ENCODE data around the gene TULP4. TPM values are rescaled to one million over a fixed set of nuclear protein-coding genes. Genes with fewer than 3 reads are reported as not detected.

Gene TULP4
- total and polyA plus RNA-seq, 2 of the 8 experiments (the other 6 are each of a cell fraction or from before 2014, with no cell fraction given) = 7.7 to 51.6 TPM

DNA sequence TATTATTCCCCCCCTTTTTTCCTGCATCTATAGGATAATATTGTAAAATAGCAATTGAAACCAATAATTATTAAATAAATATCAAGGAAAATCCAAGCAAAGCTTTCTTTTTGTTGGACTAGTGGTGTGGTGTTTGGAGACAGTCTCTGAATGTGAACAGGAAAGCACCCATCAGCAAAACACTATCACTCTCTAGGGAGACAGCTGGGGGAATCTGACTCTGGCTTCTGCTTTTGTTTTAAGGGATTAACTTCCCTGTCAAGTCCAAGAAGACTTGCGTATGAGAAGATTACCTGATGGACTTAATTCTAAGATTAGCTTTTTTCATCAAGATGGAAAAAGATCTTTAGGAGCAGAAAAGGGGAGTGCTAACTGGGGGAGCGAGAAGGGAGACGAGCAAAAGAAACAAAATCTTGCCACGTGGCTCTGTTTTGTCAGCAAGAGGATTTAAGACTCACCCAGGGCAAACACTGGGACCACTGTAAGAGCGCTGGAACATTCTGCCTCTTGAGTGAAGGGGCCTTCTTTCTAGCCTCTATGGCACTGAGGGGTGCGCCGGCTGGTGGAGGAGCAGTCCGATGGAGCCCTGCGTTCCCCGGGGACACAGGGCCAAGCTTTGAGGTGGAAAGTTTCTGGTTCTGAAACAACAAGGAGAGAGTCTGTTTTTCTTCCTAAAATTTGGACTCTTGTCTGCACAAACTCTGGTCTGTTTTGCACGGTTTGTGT lies 570 bp downstream of the TULP4 start:
- no peak overlapping the region for H4K5ac ChIP-seq (ENCODE audit: insufficient read length, low read depth, low read length)
- H3K79me1 ChIP-seq (ENCODE audit: low read depth, low read length) = no peaks in the 10 kb centered on the region
- H3K9me3 ChIP-seq (ENCODE audit: insufficient read depth in 2 of 2, low read depth in 1 of 2, low read length in 1 of 2) = peaks cover 0 to 5% of the 10 kb centered on the region in 2 experiments; a peak in 2 of 4 replicates
- H2BK5ac ChIP-seq (ENCODE audit: low read depth, low read length) = no peak overlapping the region
- no peak overlapping the region for H3K23ac ChIP-seq (ENCODE audit: insufficient read length)
- H4K20me1 ChIP-seq (replicated peaks in 1 of 2; ENCODE audit: control insufficient read depth in 1 of 2, insufficient read depth in 2 of 2, low read length in 2 of 2) = no peaks in the 10 kb centered on the region
- POLR2A ChIA-PET (ENCODE audit: partially characterized antibody) = interaction anchor here (0.7 to 0.8 kb wide), 2 partner anchors 8 to 12 kb away, joined by 3 read pairs; no protein-coding TSS in a partner anchor
- no peak overlapping the region for H2AFZ ChIP-seq (ENCODE audit: low read length)
- WGBS, 2 experiments (ENCODE audit: extremely low coverage in 1 of 2, insufficient coverage in 1 of 2, insufficient read length in 1 of 2, insufficient replicate concordance in 2 of 2, low coverage in 1 of 2, low lambda C conversion rate in 2 of 2, missing lambda C conversion rate in 1 of 2) = 82% methylated on average over 11 of the region's 11 CpGs; no CpG with 5 or more reads in 1 of the 2 experiments
- no peak overlapping the region for H3K18ac ChIP-seq (ENCODE audit: extremely low read depth, low read length)
- H4K91ac ChIP-seq (replicated peaks; ENCODE audit: insufficient read length, low read length) = no peak overlapping the region
- H3K56ac ChIP-seq (replicated peaks; ENCODE audit: insufficient read length, low read depth, low read length) = no peak overlapping the region
- H2BK120ac ChIP-seq (replicated peaks; ENCODE audit: low read depth, low read length) = no peak overlapping the region
- H3K4me2 ChIP-seq (ENCODE audit: insufficient read depth in 1 of 2, low read depth in 2 of 2, low read length in 2 of 2) = no peak overlapping the region
- FAIRE-seq = no peak
- no peak overlapping the region for H2BK12ac ChIP-seq (ENCODE audit: low read depth, low read length)
- H2BK15ac ChIP-seq (ENCODE audit: low read length) = no peak overlapping the region
- no peak overlapping the region for H4K8ac ChIP-seq (ENCODE audit: extremely low read depth, insufficient read depth, low read length)
- H3K79me2 ChIP-seq (ENCODE audit: control insufficient read depth in 1 of 2, insufficient read depth in 2 of 2, low read length in 2 of 2) = peaks cover 0 to 10% of the 10 kb centered on the region in 2 experiments; a peak in 1 of 4 replicates
- no peak overlapping the region for H2BK20ac ChIP-seq (ENCODE audit: low read length)
- no peak for DNase-seq (ENCODE audit: low read depth in 1 of 2, low spot score in 2 of 2)
- CTCF ChIA-PET (ENCODE audit: partially characterized antibody) = interaction anchor here (0.6 kb wide), 1 partner anchor 61 kb away, joined by 3 read pairs; no protein-coding TSS in a partner anchor
- H3K4me3 ChIP-seq (ENCODE audit: extremely low read depth in 1 of 4, insufficient read depth in 2 of 4, low read depth in 3 of 4, low read length in 4 of 4) = no peak overlapping the region
- no peaks in the 10 kb centered on the region for H3K4me1 ChIP-seq (replicated peaks in 1 of 4; ENCODE audit: control insufficient read depth in 3 of 4, insufficient read depth in 4 of 4, low read length in 3 of 4)
- H3K27me3 ChIP-seq (replicated peaks in 1 of 4; ENCODE audit: control insufficient read depth in 3 of 4, extremely low read depth in 1 of 4, insufficient read depth in 3 of 4, low read length in 3 of 4) = no peaks in the 10 kb centered on the region
- TF ChIP-seq POU5F1 (IDR thresholded peaks at IDR 0.05; ENCODE audit: low read depth, low read length) (no peak), SP2 (IDR thresholded peaks at IDR 0.05; ENCODE audit: low read length) (no peak), HDAC6 (IDR thresholded peaks at IDR 0.05; ENCODE audit: low read depth, low read length) (no peak), TAF1 (IDR thresholded peaks at IDR 0.05; ENCODE audit: low read depth, low read length) (no peak), SIRT6 (IDR thresholded peaks at IDR 0.05; ENCODE audit: low read length) (no peak), YY1 (IDR thresholded peaks at IDR 0.05; ENCODE audit: low read depth, low read length) (no peak), ASH2L (IDR thresholded peaks at IDR 0.05; ENCODE audit: low read length) (no peak), JUN (IDR thresholded peaks at IDR 0.05; ENCODE audit: low read depth, low read length) (no peak)
- no peak overlapping the region for H2AK5ac ChIP-seq (ENCODE audit: low read depth, low read length)
- H3K14ac ChIP-seq (ENCODE audit: insufficient read length) = no peak overlapping the region
- no peak overlapping the region for H3K4ac ChIP-seq (replicated peaks; ENCODE audit: insufficient read length, low read depth, low read length)
- H3K9ac ChIP-seq (replicated peaks in 1 of 4; ENCODE audit: extremely low read depth in 1 of 4, low read depth in 3 of 4, low read length in 3 of 4) = no peak overlapping the region
- peaks cover 0 to 22% (median 3%) of the 10 kb centered on the region in 4 experiments; a peak in 3 of 8 replicates for H3K36me3 ChIP-seq (ENCODE audit: control insufficient read depth in 2 of 4, insufficient read depth in 4 of 4, low read length in 3 of 4)
- no peak overlapping the region for H3K27ac ChIP-seq (ENCODE audit: low read depth, low read length)
- H3K23me2 ChIP-seq (ENCODE audit: low read depth, low read length) = no peaks in the 10 kb centered on the region
